ENCODE results near the gene ALDH1L1. TPM values are rescaled to one million over a fixed set of nuclear protein-coding genes. Genes with fewer than 3 reads are reported as not detected.

ALDH1L1 gene
- total and polyA plus RNA-seq, 2 of the 13 experiments (the other 11 are each of a cell fraction or from before 2014, with no cell fraction given), result 11.2 to 28.7 TPM

DNA sequence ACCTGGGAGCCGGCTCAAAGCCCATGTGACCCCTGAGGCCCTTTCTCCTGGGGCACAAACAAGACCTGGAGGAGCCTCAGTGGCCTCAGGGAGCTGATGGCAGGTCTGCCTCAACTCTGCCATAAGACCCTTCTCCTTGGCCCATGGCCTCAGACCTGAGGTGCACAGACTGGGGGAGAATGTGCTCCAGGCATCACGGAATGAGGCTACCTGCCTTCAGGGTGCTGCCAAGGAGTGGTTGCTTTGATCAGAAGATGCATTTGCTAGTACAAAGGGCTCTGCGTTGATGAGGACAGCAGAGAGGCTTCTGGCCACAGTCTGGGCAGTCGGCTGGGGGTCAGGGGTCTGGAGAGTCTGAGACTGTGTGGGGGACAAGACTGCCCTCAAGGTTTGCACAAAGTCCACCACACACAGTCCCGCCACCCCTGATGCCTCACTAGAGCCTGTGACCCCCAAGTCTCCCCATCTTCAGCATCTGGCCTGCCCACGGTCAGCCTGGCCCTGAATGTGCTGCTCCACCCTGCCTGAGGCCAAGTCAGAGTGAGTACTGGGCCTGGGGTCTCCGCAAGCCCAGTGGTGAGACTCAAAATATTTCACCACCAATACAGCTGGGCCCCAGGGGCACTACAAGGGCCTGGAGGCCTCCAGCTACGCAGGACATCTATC, 26.6 kb downstream of the ALDH1L1 start:
- no peaks in the 10 kb centered on the region for H3K27me3 ChIP-seq (ENCODE audit: control insufficient read depth in 1 of 2, insufficient read depth in 2 of 2, low read length in 2 of 2)
- no peak overlapping the region for H3K4me2 ChIP-seq (ENCODE audit: low read depth, low read length)
- no peaks in the 10 kb centered on the region for H4K20me1 ChIP-seq (ENCODE audit: insufficient read depth, low read length)
- no peak overlapping the region for H2AFZ ChIP-seq (ENCODE audit: low read length)
- no peaks in the 10 kb centered on the region for H3K4me1 ChIP-seq (ENCODE audit: insufficient read depth, low read length)
- TF ChIP-seq ZNF431 (CRISPR knock-in tag; IDR thresholded peaks at IDR 0.05; ENCODE audit: borderline replicate concordance, low read depth) (no peak), FOXJ3 (CRISPR knock-in tag; IDR thresholded peaks at IDR 0.05; ENCODE audit: borderline replicate concordance) (no peak), ZBTB42 (CRISPR knock-in tag; IDR thresholded peaks at IDR 0.05) (no peak)
- ChIA-PET POLR2A (no interaction called here), CTCF (ENCODE audit: low intra/inter-chr PET ratio, low total read pairs) (no interaction called here)
- ATAC-seq, result no peak
- H3K4me3 ChIP-seq (replicated peaks in 1 of 3; ENCODE audit: insufficient read depth in 1 of 3, low read depth in 2 of 3, low read length in 3 of 3), result no peak overlapping the region
- FAIRE-seq, result no peak
- BruUV-seq (replicated peaks), result no TSS peak
- H3K9me3 ChIP-seq (ENCODE audit: low read length), result no peaks in the 10 kb centered on the region
- H3K36me3 ChIP-seq (replicated peaks in 1 of 2; ENCODE audit: control insufficient read depth in 1 of 2, insufficient read depth in 2 of 2, low read length in 2 of 2), result peaks cover 9 to 32% of the 10 kb centered on the region in 2 experiments; a peak in 4 of 5 replicates
- in situ Hi-C loops (cut with HindIII; ENCODE audit: extremely low pct_ligation_motif_present, low pct_unique_long_range_greater_than_20kb) (no loop called here), intact Hi-C loops (cut with micrococcal nuclease; ENCODE audit: unreplicated experiment) (no loop called here)
- WGBS (ENCODE audit: low lambda C conversion rate), result 78% methylated on average over 4 of the region's 8 CpGs
- no peak overlapping the region for H3K27ac ChIP-seq (ENCODE audit: extremely low read length, insufficient read depth, low read length)
- no peaks in the 10 kb centered on the region for H3K79me2 ChIP-seq (ENCODE audit: insufficient read depth, low read length)
- no peak overlapping the region for H3K9ac ChIP-seq (ENCODE audit: insufficient read depth, low read depth, low read length)
- no peak for DNase-seq (ENCODE audit: low spot score)

DNA sequence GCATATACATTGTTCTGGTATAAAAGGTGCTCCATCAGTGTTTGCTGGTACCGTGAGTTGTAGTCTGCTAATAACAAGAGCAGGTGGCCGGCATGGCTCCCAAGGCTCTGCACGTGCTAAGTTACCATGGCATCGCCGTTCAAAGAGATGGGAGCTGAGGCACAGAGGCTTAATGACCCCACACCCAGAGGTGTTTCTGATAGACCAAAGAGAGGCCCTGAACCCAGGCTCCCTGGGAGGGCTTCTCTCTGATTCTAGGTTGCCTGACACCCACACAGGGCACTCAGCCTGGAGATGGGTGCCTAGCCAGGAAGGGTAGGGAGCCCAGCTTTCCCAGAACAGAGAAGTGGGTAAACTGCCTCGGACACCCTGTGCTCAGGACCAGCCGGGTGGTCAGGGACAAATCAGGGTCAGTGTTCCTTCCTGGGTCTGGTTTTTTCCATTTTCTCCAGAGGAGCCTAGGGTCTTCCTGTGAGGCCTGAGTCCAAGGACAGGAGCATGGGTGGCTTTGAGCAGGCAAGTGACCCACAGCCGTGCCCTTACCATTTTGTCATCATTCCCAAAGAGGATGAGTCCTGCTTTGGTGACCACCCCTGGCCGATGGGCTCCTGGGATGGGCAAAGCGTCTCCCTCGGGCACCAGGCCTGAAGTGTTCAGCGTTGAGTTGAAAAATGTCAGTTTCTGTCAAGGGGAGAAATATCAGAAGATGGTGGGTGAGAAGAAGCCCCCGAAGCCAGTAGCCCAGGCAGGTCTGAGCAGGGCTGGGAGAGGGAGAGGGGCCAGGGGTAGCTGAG, 27.3 kb downstream of the ALDH1L1 start:
- Histone ChIP-seq H3K27ac (ENCODE audit: extremely low read length, insufficient read depth, low read length) (no peak overlapping the region), H3K79me2 (ENCODE audit: insufficient read depth, low read length) (no peaks in the 10 kb centered on the region), H3K9me3 (ENCODE audit: low read length) (no peaks in the 10 kb centered on the region), H3K4me2 (ENCODE audit: low read depth, low read length) (no peak overlapping the region), H3K27me3 (ENCODE audit: control insufficient read depth in 1 of 2, insufficient read depth in 2 of 2, low read length in 2 of 2) (no peaks in the 10 kb centered on the region), H3K4me1 (ENCODE audit: insufficient read depth, low read length) (no peaks in the 10 kb centered on the region), H3K9ac (ENCODE audit: insufficient read depth, low read depth, low read length) (no peak overlapping the region), H4K20me1 (ENCODE audit: insufficient read depth, low read length) (no peaks in the 10 kb centered on the region), H3K36me3 (replicated peaks in 1 of 2; ENCODE audit: control insufficient read depth in 1 of 2, insufficient read depth in 2 of 2, low read length in 2 of 2) (peaks cover 7 to 26% of the 10 kb centered on the region in 2 experiments; a peak in 4 of 5 replicates), H2AFZ (ENCODE audit: low read length) (no peak overlapping the region), H3K4me3 (replicated peaks in 1 of 3; ENCODE audit: insufficient read depth in 1 of 3, low read depth in 2 of 3, low read length in 3 of 3) (no peak overlapping the region)
- TF ChIP-seq, protein P1, sequence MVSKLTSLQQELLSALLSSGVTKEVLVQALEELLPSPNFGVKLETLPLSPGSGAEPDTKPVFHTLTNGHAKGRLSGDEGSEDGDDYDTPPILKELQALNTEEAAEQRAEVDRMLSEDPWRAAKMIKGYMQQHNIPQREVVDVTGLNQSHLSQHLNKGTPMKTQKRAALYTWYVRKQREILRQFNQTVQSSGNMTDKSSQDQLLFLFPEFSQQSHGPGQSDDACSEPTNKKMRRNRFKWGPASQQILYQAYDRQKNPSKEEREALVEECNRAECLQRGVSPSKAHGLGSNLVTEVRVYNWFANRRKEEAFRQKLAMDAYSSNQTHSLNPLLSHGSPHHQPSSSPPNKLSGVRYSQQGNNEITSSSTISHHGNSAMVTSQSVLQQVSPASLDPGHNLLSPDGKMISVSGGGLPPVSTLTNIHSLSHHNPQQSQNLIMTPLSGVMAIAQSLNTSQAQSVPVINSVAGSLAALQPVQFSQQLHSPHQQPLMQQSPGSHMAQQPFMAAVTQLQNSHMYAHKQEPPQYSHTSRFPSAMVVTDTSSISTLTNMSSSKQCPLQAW (CRISPR knock-in tag; IDR thresholded peaks at IDR 0.05), result no peak
- TF ChIP-seq ZNF644 (CRISPR knock-in tag; IDR thresholded peaks at IDR 0.05; ENCODE audit: low read depth) (no peak), ZSCAN21 (CRISPR knock-in tag; IDR thresholded peaks at IDR 0.05; ENCODE audit: borderline replicate concordance) (no peak), ASH2L (IDR thresholded peaks at IDR 0.05; ENCODE audit: insufficient read length, low read depth, low read length) (no peak), ZNF501 (CRISPR knock-in tag; IDR thresholded peaks at IDR 0.05) (no peak)
- BruUV-seq (replicated peaks), result no TSS peak
- intact Hi-C loops (cut with micrococcal nuclease; ENCODE audit: unreplicated experiment), result no loop called here
- POLR2A ChIA-PET, result no interaction called here
- no peak for DNase-seq (ENCODE audit: low spot score)
- CTCF ChIA-PET (ENCODE audit: low intra/inter-chr PET ratio, low total read pairs), result no interaction called here
- WGBS (ENCODE audit: low lambda C conversion rate), result 95% methylated on average over 12 of the region's 13 CpGs
- no peak for ATAC-seq
- in situ Hi-C loops (cut with HindIII; ENCODE audit: extremely low pct_ligation_motif_present, low pct_unique_long_range_greater_than_20kb), result no loop called here
- FAIRE-seq, result no peak

All from HepG2 (cell line).